NCI-H2107 treated with DMSO at 0.1 percent for 48 hours (cell line): ENCODE measurements around the gene WDR46.

Source experiments
- DNase-seq: peaks from one replicate; lab custom pipeline; 2025; ENCODE audit not compliant: unreplicated experiment; lab: John Stamatoyannopoulos, UW

Gene WDR46

DNA sequence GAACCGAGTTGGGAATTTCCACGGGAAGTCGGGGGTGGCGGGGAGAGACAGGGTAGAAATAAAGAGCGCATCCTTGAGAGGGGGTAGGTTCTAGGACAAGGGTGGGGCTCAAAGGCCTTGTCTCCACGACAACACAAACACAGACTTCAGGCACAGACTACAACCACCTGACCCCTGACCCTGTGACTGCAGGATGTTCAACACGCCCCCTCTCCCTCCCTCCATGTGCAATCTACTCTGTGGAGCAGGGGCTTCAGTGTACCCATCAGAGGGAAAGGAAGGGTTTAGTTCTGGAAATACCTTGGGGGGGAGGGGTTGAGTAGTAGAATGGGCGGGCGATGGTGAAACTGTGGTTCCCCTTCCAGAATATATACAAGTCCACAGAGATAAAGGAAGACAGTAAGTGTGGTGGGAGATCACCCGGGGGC, 25.5 kb upstream of the WDR46 start:
- DNase-seq, result no peak

- DNase-seq, result peak; percentile 19
Measured at GRCh38 chr6:33313709-33314514, 24.9 kb upstream of the WDR46 start, which contains the start of gene TAPBP. Gene TAPBP, minus strand, starts transcription at chr6:33314078. Its CDS starts 37 bp downstream, at chr6:33314041.

DNA sequence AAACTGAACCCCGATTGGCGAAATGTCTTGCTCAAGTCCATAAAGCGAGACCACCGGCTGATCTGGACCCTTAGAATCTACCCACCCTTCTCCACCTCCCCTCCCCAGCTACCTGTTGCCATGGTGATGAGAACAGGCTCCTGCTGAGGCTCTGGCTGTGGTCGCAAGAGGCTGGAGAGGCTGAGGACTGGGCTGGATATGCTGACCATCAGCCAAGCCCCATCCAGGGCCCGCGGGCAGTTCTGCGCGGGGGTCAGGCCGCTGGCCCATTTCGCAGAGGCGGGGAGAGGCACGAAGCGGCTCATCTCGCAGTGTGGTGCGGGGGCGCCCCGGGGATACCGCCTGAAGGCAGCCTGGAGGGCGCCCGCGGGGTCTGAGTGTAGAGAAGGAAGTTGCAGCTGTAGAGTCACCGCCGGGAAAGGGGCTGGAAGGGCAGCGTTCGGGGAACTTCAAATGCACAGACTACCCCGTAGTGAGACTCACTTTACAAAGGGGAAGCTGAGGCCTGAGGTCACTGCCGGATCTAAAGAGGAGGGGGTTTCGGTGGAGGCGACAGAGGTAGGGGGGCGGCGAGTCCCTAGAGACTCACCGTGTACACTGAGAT, 24.2 kb upstream of the WDR46 start:
- DNase-seq, result no peak

- peak; percentile 90 for DNase-seq
Measured at GRCh38 chr6:33312361-33313104, 23.5 kb upstream of the WDR46 start.

DNA sequence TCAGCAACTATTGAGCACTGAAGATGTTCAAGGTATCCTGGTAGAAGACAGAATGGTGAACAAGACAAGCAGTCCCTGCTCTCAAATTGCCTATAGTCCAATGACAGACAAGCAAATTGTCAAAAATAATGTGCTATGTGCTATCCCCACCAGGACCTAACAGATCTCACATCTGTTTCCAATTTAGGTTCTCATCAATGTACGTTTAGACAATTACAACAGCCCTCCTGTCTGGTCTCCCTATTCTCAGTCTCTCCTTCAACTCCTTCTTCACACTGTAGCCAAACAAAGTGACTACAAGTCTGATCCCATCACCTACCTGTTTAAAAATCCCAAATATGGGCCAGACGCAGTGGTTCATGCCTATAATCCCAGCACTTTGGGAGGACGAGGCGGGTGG, 17.3 kb upstream of the WDR46 start:
- DNase-seq, result no peak

DNA sequence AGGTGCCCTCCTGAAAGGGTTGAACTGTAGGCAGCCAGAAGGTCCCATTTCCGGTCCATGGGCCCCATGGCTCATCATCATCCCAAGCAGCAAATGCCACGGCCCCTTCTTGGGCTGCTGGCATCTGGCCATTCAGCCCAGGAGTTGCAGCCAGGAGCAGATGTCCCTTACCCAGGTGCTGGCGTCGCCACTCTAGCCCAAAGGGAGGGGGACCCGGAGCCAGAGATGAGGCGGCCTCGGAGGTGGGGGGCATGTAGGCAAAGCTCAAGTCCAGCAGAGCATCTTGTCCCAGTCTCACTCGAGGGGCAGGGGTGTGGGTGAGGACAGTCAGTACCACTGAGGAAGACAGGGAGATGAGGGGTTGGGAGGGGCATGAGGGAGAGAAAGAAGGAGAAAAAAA, 16.0 kb upstream of the WDR46 start:
- no peak for DNase-seq

GRCh38 chr6:33304216-33304615, 15.2 kb upstream of the WDR46 start:
- no peak for DNase-seq

- no peak for DNase-seq
Measured at GRCh38 chr6:33301877-33302276, 12.8 kb upstream of the WDR46 start.

- peak; percentile 39 for DNase-seq
Measured at GRCh38 chr6:33299237-33299944, 10.4 kb upstream of the WDR46 start.

DNA sequence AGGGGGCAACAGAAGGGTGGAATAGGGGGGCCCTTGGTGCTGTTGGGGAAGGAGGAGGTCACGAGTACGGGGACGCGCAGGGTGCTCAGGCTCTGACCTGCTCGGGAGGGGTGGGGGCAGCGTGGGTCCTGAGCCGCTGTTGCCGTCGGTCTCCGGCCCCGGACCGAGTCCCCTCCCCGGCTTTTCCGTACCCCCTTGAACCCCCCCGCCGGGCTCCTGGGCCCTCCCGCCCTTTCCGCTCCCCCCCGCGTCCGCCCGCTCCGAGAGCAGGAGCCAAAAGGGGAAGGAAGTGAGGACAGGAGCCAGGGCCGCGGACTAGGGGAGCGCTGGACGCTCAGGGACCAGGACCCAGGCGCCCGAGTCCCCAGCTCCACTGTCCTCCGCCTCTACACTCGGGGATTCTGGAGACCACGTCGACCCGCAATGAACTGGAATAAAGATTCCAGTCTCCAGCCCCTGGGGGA, 9.8 kb upstream of the WDR46 start, which contains the start of gene RGL2:
RGL2 (minus strand) TSS at position 170 of the 464 bp plus-strand sequence. CDS start 332 bp downstream, outside the sequence.
- no peak for DNase-seq

DNA sequence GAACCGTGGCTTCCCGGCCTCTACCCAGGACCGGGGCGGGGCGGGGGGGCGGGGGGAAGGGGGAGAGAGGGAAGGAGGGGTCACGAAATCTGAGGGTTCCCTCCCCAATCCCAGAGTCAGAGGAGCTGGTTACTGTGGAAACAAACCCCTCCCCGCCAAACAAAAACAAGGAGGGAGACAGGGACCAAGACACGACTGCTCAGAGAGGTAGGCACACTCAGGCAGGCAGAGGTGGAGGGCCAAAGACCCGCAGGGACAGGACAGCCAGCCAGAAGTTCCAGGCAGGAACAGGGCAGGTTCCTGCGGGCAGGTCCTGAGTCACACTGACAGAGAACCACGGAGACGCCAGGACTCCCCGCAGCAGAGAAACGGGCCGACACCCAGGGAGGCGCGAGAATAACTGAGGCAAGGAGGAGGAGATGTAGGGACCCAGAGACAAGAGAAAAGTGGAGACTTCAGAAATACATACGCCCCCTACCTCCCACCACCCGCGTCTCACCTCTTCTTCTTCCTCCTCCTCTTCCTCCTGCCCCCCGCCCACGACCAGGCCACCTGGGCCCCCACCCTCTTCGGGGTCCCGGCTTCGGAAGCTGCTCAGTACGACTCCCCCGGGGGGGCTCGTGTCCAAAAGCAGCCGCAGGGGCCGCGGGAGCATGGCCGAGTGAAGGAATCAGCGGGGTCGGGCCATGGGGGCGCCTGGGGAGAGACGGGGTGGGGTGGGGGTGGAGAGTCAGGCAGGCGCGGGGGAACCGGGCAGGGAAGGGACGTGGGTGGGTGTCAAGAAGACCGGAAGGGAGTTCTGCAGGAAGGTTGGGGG, 9.1 kb upstream of the WDR46 start:
- peak; percentile 7 for DNase-seq

DNA sequence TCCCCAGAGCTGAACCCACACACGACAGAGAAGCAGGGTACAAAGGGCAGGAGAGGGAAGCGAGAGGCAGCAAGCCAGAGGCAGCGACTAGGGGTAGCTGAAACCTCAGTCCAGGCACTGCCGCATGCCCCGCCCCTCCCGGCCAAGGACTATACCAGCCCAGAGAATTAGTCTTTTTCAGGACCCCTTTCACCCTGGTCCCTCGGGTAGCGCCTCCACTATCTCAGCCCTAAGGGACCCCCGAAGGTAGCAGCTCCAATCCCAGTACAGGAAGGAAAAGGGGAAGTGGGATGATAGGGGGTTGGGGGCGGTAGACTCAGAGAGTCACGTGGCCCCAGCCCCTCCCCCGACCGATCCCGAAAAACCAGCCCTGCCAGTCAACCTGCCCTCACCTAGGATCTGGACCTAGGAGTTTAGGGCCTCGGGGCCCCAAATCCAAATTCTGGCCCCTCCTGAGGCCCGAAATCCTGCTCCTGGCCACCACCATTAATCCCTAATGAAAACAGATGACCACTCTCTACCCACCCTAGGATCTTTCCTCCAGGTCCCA, 8.4 kb upstream of the WDR46 start:
- no peak for DNase-seq

GRCh38 chr6:33296797-33297405, 7.9 kb upstream of the WDR46 start:
- no peak for DNase-seq

DNA sequence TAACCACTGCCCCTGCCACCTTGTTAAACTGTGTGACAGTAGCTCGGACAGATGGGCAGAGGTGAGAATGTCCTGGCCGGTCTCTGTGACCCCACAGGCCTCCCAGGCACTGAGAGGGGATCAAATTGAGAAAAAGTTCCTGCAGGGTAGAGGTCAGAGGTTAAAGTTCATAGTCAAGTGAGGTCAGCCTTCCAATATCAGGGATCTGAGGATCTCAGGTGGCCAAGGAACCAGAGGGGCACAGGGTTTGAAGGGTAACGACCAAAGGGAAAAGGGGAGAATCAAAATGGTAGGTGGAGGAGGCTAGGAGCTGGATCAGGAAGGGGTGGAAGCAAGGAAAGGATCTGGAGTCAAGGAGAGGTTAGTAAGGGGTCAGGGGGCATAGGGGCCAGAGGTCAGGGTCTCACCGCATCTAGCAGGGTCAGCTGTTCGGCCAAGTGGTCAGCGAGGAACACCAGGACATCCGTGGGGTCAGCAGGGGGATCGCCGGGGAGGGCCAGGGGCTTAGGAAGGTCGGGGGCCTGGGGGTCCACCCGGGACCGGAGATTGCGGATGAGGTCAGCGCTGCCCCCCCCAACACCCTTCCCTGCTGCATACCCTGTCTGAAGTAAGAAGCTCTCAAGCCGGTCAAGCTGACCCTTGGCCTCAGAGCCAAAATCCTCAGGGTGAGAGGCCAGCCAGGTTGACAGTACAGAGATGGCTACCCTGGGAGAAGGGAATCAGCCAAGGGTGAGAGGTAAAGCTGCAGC, 6.8 kb upstream of the WDR46 start:
- no peak for DNase-seq

DNA sequence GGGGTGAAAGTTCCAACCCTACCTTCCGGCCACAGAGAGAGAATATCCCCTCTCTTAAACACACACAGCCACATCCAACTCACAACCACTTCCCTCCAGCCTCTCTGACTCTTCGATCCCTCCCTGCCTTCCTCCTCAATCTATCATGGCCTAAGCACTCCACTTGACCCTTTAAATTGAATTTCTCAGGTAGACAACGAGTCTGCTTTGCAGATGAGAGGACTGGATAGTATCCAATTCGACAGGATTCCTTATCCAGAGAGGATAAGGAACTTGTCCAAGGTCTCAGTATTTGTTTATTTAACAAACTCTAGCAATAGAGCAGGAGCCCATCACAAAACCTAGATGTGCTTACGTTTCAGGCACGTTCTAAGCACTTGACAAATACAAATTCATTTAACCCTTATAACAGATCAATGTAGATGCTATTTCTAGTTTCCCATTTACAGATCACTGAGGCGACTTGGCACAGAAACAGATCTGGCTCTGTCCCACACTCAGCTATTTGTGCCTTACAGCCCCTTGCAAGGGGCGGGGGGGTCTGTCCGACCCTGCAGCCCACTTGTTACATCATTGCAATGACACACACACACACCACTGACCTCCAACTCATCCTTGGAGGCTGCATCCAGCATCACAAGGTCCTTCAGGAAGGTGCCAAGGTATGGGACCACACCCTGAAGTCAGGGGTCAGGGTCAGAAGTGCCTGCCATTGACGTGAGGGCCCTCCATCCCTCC, 5.2 kb upstream of the WDR46 start:
- DNase-seq, result no peak

- DNase-seq, result no peak
Measured at GRCh38 chr6:33292996-33293682, 4.1 kb upstream of the WDR46 start.

DNA sequence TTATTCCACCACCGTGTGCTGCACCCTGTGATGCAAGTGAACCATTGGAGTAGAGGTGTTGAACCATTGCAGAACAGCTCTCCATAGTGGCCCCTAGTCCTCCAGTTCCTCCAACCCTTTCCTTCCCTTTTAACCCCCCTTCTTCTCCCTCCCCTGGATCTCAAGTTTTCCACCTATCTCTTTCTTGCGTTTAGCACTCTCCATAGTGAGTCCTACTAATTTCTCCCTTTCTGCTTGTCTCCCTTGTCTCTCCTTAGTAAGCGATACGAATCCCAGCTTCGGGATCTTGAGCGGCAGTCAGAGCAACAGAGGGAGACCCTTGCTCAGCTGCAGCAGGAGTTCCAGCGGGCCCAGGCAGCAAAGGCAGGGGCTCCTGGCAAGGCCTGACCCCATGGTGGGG, 1.4 kb upstream of the WDR46 start:
- no peak for DNase-seq
